PC-3 (cell line): ENCODE measurements around the gene DDTL.
"Not testable (repeated sequence)": the region's sequence is repeated elsewhere in the genome, so short reads cannot be mapped to it uniquely, and the experiment has no call there.

Experiments used
- EZH2 ChIP-seq: fragments of 300-600 bp; sonication (generic); IDR thresholded peaks from one replicate; pipeline ENCODE4 v1.6.1; 2017; ENCODE audit warnings: antibody characterized with exemption, mild to moderate bottlenecking, low read length; ENCODE audit not compliant: unreplicated experiment
- TF ChIP-seq, protein P1 (sequence below): fragments of 300-600 bp; sonication (generic); conservative IDR thresholded peaks from 2 replicates; pipeline ENCODE4 v1.5.1; 2017; ENCODE audit warnings: antibody characterized with exemption, low read depth, mild to moderate bottlenecking, low read length

DNA sequence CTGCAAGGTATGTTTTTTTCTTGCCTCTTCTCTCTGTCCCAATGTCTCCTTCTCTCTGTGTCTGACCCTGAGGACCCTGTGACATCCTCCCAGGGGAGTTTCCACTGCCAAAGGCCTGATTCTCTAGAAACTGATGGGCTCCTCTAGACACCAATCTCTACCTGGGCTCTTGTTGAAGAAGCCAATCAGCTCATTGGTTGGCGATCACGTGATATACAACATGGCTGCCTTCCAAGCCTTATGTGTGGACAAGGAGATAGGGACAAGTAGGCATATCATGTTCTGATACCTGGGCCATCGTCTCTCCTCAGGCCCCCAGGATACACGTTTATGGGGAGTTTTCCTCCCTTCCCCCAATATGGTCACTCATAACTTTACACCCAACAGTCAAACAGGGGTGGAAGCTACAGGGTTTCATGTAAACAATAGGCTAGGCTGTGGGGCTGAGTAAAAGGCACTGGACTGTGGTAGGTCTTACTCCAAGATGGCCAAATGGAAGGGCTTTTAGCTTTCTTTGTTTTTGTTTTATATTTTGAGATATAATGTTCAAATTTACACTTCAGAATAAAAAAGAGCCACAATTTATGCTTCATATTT is 27.0 kb downstream of the DDTL start:
- TF ChIP-seq, protein P1, sequence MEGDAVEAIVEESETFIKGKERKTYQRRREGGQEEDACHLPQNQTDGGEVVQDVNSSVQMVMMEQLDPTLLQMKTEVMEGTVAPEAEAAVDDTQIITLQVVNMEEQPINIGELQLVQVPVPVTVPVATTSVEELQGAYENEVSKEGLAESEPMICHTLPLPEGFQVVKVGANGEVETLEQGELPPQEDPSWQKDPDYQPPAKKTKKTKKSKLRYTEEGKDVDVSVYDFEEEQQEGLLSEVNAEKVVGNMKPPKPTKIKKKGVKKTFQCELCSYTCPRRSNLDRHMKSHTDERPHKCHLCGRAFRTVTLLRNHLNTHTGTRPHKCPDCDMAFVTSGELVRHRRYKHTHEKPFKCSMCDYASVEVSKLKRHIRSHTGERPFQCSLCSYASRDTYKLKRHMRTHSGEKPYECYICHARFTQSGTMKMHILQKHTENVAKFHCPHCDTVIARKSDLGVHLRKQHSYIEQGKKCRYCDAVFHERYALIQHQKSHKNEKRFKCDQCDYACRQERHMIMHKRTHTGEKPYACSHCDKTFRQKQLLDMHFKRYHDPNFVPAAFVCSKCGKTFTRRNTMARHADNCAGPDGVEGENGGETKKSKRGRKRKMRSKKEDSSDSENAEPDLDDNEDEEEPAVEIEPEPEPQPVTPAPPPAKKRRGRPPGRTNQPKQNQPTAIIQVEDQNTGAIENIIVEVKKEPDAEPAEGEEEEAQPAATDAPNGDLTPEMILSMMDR = not testable (repeated sequence)
- TF ChIP-seq EZH2 = not testable (repeated sequence)
